Hepatocyte (in vitro differentiated cells): ENCODE measurements around the gene IKZF2. TPM values are rescaled to one million over a fixed set of nuclear protein-coding genes. Genes with fewer than 3 reads are reported as not detected.

Experiments used
- DNase-seq: peaks from one replicate; pipeline ENCODE4 v3.0.0-alpha.2; 2016; ENCODE audit warnings: low spot score
- H2AFZ ChIP-seq: fragments of 200-600 bp; sonication (generic); 2 replicates; pipeline ENCODE4 v1.6.0; 2016; ENCODE audit warnings: antibody characterized with exemption, mild to moderate bottlenecking
- H3K27ac ChIP-seq: fragments of 200-600 bp; sonication (generic); 2 replicates; pipeline ENCODE4 v1.5.1; 2016; ENCODE audit warnings: mild to moderate bottlenecking
- H3K27me3 ChIP-seq: fragments of 200-600 bp; sonication (generic); 2 replicates; pipeline ENCODE4 v1.6.1; 2016
- H3K36me3 ChIP-seq: fragments of 200-600 bp; sonication (generic); replicated peaks from 2 replicates; pipeline ENCODE4 v1.5.1; 2016; ENCODE audit warnings: low read depth; ENCODE audit not compliant: insufficient read depth
- H3K4me1 ChIP-seq: fragments of 200-600 bp; sonication (generic); 2 replicates; pipeline ENCODE4 v1.5.1; 2016; ENCODE audit warnings: mild to moderate bottlenecking, moderate library complexity; ENCODE audit not compliant: insufficient read depth
- H3K4me2 ChIP-seq: fragments of 200-600 bp; sonication (generic); 2 replicates; pipeline ENCODE4 v1.6.0; 2016
- H3K4me3 ChIP-seq: fragments of 200-600 bp; sonication (generic); 2 replicates; pipeline ENCODE4 v1.5.1; 2016; ENCODE audit warnings: mild to moderate bottlenecking
- H3K79me2 ChIP-seq: fragments of 200-600 bp; sonication (generic); 2 replicates; pipeline ENCODE4 v1.6.0; 2017; ENCODE audit warnings: mild to moderate bottlenecking
- H3K9me2 ChIP-seq: fragments of 200-600 bp; sonication (generic); replicated peaks from 2 replicates; pipeline ENCODE4 v1.6.0; 2017; ENCODE audit warnings: mild to moderate bottlenecking; ENCODE audit not compliant: insufficient read depth
- H3K9me3 ChIP-seq: fragments of 200-600 bp; sonication (generic); 2 replicates; pipeline ENCODE4 v1.5.1; 2016; ENCODE audit warnings: low read depth, mild to moderate bottlenecking
- H4K20me1 ChIP-seq: fragments of 200-600 bp; sonication (generic); 2 replicates; pipeline ENCODE4 v1.6.0; 2016; ENCODE audit warnings: mild to moderate bottlenecking; ENCODE audit not compliant: insufficient read depth, poor library complexity, severe bottlenecking
- EZH2 ChIP-seq: fragments of 200-600 bp; sonication (generic); IDR thresholded peaks from 2 replicates; pipeline ENCODE4 v1.6.1; 2016; ENCODE audit warnings: antibody characterized with exemption, mild to moderate bottlenecking, borderline replicate concordance
- EZH2phosphoT487 ChIP-seq: fragments of 200-600 bp; sonication (generic); IDR thresholded peaks from one replicate; pipeline ENCODE4 v1.6.1; 2018; ENCODE audit warnings: antibody characterized with exemption, mild to moderate bottlenecking, low read depth, moderate library complexity; ENCODE audit not compliant: unreplicated experiment, severe bottlenecking
- WGBS: methylation state at CpG from one replicate; pipeline ENCODE4 v1.1.6; 2016; ENCODE audit warnings: low lambda C conversion rate; ENCODE audit errors: missing lambda C conversion rate; 5-methylcytosine and 5-hydroxymethylcytosine counted together
- polyA plus RNA-seq: library from polyadenylated mRNA; unstranded; fragments of >200 nt; fragmentation: Nextera tagmentation; extraction: Ambion mirVana; gene quantifications from 2 replicates; pipeline ENCODE4 v1.2.1, GENCODE V29; 2016
- total RNA-seq: library from RNA; depleted of rRNA; stranded (reverse); fragments of >200 nt; gene quantifications from 2 replicates; pipeline ENCODE4 v1.2.3, GENCODE V29; 2014
- TF ChIP-seq, protein P1 (sequence below): fragments of 200-600 bp; sonication (generic); IDR thresholded peaks from 2 replicates; pipeline ENCODE4 v1.5.1; 2016; ENCODE audit warnings: antibody characterized with exemption, mild to moderate bottlenecking; ENCODE audit not compliant: poor library complexity

IKZF2 gene
- total and polyA plus RNA-seq, 2 experiments from 2014 or later: 1.4 to 13.1 TPM

DNA sequence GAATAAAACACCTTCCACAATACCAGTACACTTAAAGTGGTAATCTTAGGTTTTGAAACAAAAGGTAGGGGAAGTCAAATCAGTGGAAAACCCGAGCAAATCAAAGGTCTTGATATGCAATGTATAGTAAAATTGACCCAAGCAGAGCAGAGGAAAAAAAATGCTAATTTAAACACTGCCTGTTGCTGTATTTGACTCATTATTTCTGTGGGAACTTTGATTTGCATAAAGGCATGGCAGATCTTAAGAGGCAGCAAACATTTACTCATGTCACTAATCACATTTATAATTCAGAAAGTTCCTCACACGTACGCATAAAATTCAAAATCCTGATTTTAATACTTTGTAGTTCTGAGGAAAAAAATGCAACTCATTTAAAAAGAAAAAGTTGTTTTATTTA is 64.4 kb downstream of the IKZF2 start:
- Histone ChIP-seq H2AFZ (no peak overlapping the region), H3K4me2 (no peak overlapping the region), H3K4me3 (no peak overlapping the region), H3K36me3 (no peaks in the 10 kb centered on the region), H3K4me1 (peaks cover 6% of the 10 kb centered on the region), H3K9me2 (no peaks in the 10 kb centered on the region), H4K20me1 (no peaks in the 10 kb centered on the region), H3K27ac (no peak overlapping the region), H3K9me3 (no peaks in the 10 kb centered on the region), H3K27me3 (no peaks in the 10 kb centered on the region), H3K79me2 (no peaks in the 10 kb centered on the region)
- no peak for TF ChIP-seq EZH2phosphoT487
- TF ChIP-seq, protein P1, sequence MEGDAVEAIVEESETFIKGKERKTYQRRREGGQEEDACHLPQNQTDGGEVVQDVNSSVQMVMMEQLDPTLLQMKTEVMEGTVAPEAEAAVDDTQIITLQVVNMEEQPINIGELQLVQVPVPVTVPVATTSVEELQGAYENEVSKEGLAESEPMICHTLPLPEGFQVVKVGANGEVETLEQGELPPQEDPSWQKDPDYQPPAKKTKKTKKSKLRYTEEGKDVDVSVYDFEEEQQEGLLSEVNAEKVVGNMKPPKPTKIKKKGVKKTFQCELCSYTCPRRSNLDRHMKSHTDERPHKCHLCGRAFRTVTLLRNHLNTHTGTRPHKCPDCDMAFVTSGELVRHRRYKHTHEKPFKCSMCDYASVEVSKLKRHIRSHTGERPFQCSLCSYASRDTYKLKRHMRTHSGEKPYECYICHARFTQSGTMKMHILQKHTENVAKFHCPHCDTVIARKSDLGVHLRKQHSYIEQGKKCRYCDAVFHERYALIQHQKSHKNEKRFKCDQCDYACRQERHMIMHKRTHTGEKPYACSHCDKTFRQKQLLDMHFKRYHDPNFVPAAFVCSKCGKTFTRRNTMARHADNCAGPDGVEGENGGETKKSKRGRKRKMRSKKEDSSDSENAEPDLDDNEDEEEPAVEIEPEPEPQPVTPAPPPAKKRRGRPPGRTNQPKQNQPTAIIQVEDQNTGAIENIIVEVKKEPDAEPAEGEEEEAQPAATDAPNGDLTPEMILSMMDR: no peak
- no peak for TF ChIP-seq EZH2
- 95% methylated on average over 3 of the region's 3 CpGs for WGBS
- no peak for DNase-seq

DNA sequence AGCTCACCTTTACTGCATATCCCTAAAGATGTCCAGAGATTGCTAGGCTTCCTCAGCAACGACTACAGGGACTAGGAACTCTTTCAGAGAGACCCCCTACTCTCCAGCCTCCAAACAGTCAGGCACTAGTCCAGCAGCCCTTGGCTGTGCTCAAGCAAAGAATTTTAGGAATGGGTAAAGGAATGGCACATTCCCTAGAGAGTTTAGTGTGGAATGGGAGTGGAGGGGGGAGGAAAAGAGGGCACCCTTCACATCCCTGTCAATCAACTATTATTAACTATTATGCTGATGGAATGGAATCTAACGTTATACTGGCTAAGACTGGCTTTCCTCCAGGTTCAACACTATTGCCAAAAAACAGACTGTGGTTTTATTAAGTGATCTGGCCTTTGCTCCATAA is 64.8 kb downstream of the IKZF2 start:
- no peak overlapping the region for H2AFZ ChIP-seq
- TF ChIP-seq EZH2phosphoT487 (no peak), EZH2 (no peak)
- TF ChIP-seq, protein P1: no peak

DNA sequence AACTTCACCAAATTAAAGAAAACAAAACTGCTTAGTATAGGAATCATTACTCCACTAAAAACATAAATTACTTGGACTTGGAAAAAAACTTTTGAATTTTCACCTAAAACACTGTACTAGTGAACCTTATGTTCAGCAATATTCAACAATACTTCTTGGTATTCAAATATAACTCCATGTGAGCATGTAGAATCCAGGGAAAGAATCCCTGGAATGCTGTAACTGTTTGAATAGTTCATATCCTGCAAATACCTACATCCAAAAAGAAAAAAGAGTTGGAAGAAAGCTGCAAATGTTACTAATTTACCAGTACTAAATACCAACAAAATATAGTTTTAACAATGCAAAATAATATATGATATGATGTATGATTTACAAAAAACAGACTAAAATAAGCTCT is 65.4 kb downstream of the IKZF2 start:
- H3K27me3 ChIP-seq: no peaks in the 10 kb centered on the region
- DNase-seq: no peak
- H3K9me2 ChIP-seq: no peaks in the 10 kb centered on the region
- no peak overlapping the region for H3K27ac ChIP-seq
- H3K79me2 ChIP-seq: no peaks in the 10 kb centered on the region
- no peak overlapping the region for H3K4me2 ChIP-seq
- no peaks in the 10 kb centered on the region for H3K9me3 ChIP-seq
- H4K20me1 ChIP-seq: no peaks in the 10 kb centered on the region
- no peaks in the 10 kb centered on the region for H3K36me3 ChIP-seq
- peaks cover 6% of the 10 kb centered on the region for H3K4me1 ChIP-seq
- no peak overlapping the region for H2AFZ ChIP-seq
- H3K4me3 ChIP-seq: no peak overlapping the region
- TF ChIP-seq EZH2: no peak
- TF ChIP-seq EZH2phosphoT487: no peak
- TF ChIP-seq, protein P1: no peak

More for the DNA sequence above, 64.8 kb downstream of the IKZF2 start:
- Histone ChIP-seq H4K20me1 (no peaks in the 10 kb centered on the region), H3K9me3 (no peaks in the 10 kb centered on the region), H3K4me2 (no peak overlapping the region), H3K79me2 (no peaks in the 10 kb centered on the region), H3K27ac (no peak overlapping the region), H3K4me3 (no peak overlapping the region), H3K4me1 (peaks cover 6% of the 10 kb centered on the region), H3K27me3 (no peaks in the 10 kb centered on the region), H3K9me2 (no peaks in the 10 kb centered on the region), H3K36me3 (no peaks in the 10 kb centered on the region)
- WGBS: 33% methylated on average over 2 of the region's 2 CpGs
- DNase-seq: no peak

DNA sequence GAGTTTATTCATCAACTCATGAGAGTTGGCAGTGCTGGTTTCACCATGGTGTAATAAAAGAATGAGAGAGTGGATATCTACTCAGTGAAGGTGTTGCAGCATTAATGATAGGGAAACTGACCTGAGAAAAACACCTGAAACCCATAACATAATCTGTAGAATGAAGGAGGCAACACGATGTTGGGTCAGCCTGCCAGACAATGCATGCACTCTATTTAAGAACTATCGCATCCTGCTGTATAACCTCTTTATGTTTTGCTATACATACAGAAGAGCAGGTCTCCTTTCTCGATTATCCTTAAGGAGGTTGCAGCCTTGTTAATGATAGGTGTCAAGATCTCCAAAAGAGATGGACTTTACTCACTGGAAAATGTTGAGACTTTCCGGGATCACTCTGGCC is 65.9 kb downstream of the IKZF2 start:
- 89% methylated on average over 4 of the region's 4 CpGs for WGBS
- no peak for TF ChIP-seq EZH2
- TF ChIP-seq, protein P1: no peak
- no peak for TF ChIP-seq EZH2phosphoT487
- peaks cover 6% of the 10 kb centered on the region for H3K4me1 ChIP-seq
- no peaks in the 10 kb centered on the region for H3K9me2 ChIP-seq
- H3K79me2 ChIP-seq: no peaks in the 10 kb centered on the region
- H3K27ac ChIP-seq: no peak overlapping the region
- H4K20me1 ChIP-seq: no peaks in the 10 kb centered on the region
- H3K4me3 ChIP-seq: no peak overlapping the region
- DNase-seq: no peak
- H3K4me2 ChIP-seq: no peak overlapping the region
- no peaks in the 10 kb centered on the region for H3K36me3 ChIP-seq
- no peaks in the 10 kb centered on the region for H3K27me3 ChIP-seq
- no peaks in the 10 kb centered on the region for H3K9me3 ChIP-seq
- H2AFZ ChIP-seq: no peak overlapping the region
